Loucy (cell line): ENCODE measurements around the gene CACNG5.

Experiments
- EZH2phosphoT487 ChIP-seq: fragments of 200-600 bp; IDR thresholded peaks from 2 replicates; pipeline ENCODE4 v1.6.1; 2018; ENCODE audit warnings: antibody characterized with exemption, mild to moderate bottlenecking, moderate library complexity, borderline replicate concordance
- TF ChIP-seq, protein P1 (sequence below): fragments of 200-600 bp; sonication (generic); conservative IDR thresholded peaks from 2 replicates; pipeline ENCODE4 v1.5.1; 2014; ENCODE audit warnings: mild to moderate bottlenecking, antibody characterized with exemption, low read length

DNA sequence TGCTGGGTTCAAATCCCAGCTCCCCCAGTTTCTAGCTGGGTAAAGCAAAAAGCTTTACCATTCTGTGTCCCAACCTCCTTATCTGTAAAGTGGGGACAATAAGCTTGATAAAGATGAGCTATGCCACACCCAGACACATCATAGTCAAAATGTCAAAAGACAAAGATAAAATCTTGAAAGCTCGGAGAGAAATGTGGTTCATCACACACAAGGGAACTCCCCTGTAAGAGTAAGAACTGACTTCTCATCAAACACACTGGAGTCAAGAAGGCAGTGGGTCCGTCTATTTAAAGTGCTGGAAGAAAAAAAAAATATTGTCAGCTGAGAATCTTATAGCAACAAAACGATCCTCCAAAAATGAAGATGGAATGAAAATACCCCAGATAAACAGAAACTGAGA, 25.3 kb downstream of the CACNG5 start:
- TF ChIP-seq, protein P1, sequence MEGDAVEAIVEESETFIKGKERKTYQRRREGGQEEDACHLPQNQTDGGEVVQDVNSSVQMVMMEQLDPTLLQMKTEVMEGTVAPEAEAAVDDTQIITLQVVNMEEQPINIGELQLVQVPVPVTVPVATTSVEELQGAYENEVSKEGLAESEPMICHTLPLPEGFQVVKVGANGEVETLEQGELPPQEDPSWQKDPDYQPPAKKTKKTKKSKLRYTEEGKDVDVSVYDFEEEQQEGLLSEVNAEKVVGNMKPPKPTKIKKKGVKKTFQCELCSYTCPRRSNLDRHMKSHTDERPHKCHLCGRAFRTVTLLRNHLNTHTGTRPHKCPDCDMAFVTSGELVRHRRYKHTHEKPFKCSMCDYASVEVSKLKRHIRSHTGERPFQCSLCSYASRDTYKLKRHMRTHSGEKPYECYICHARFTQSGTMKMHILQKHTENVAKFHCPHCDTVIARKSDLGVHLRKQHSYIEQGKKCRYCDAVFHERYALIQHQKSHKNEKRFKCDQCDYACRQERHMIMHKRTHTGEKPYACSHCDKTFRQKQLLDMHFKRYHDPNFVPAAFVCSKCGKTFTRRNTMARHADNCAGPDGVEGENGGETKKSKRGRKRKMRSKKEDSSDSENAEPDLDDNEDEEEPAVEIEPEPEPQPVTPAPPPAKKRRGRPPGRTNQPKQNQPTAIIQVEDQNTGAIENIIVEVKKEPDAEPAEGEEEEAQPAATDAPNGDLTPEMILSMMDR: no peak
- no peak for TF ChIP-seq EZH2phosphoT487
